ENCODE measurements around the gene DENND1B. TPM values are rescaled to one million over a fixed set of nuclear protein-coding genes. Genes with fewer than 3 reads are reported as not detected.

The DENND1B gene
- polyA plus RNA-seq, 1 of the 3 experiments (the other 2 are of a cell fraction) = 1.4 TPM

GRCh38 chr1:197737916-197738315 lies 37.4 kb downstream of the DENND1B start:
- Histone ChIP-seq H3K27ac (ENCODE audit: low read depth in 2 of 2, low read length in 1 of 2) (no peak overlapping the region), H3K36me3 (replicated peaks in 1 of 2; ENCODE audit: control insufficient read depth in 1 of 2, insufficient read depth in 2 of 2, low read length in 1 of 2) (peaks cover 0 to 8% of the 10 kb centered on the region in 2 experiments), H3K4me1 (ENCODE audit: control insufficient read depth in 1 of 2, insufficient read depth in 2 of 2, low read depth in 1 of 2, low read length in 1 of 2) (no peaks in the 10 kb centered on the region), H4K20me1 (ENCODE audit: insufficient read depth) (no peaks in the 10 kb centered on the region), H3K79me2 (ENCODE audit: insufficient read depth) (0 out of 2 replicates have a peak, but pooled peaks cover 3% of the 10 kb centered on the region), H3K9ac (no peak overlapping the region), H3K9me2 (no peaks in the 10 kb centered on the region), H3F3A (replicated peaks; ENCODE audit: insufficient read depth) (no peaks in the 10 kb centered on the region), H3K4me3 (ENCODE audit: low read depth in 2 of 2, low read length in 1 of 2) (no peak overlapping the region), H2AFZ (ENCODE audit: low read depth) (no peak overlapping the region), H3K27me3 (ENCODE audit: insufficient read depth) (no peaks in the 10 kb centered on the region), H3K9me3 (no peaks in the 10 kb centered on the region), H3K4me2 (no peak overlapping the region)
- TF ChIP-seq NRF1 (IDR thresholded peaks at IDR 0.05; ENCODE audit: low read depth, low read length) (no peak), ELF1 (IDR thresholded peaks at IDR 0.05) (no peak), EZH2phosphoT487 (IDR thresholded peaks at IDR 0.05; ENCODE audit: borderline replicate concordance, low read depth) (no peak), TAF1 (IDR thresholded peaks at IDR 0.05; ENCODE audit: borderline replicate concordance, low read depth, low read length) (no peak), TEAD4 (IDR thresholded peaks at IDR 0.05; ENCODE audit: borderline replicate concordance, insufficient read depth) (no peak), RFX5 (IDR thresholded peaks at IDR 0.05; ENCODE audit: low read length) (no peak), GABPA (IDR thresholded peaks at IDR 0.05; ENCODE audit: low read depth) (no peak), GATA2 (CRISPR knock-in tag; IDR thresholded peaks at IDR 0.05) (no peak), POLR2AphosphoS5 (IDR thresholded peaks at IDR 0.05; ENCODE audit: low read depth, low read length) (no peak), NFIC (IDR thresholded peaks at IDR 0.05; ENCODE audit: borderline replicate concordance) (no peak), SMC3 (IDR thresholded peaks at IDR 0.05; ENCODE audit: low read depth, low read length) (no peak), YY1 (IDR thresholded peaks at IDR 0.05; ENCODE audit: low read depth) (no peak), MXI1 (IDR thresholded peaks at IDR 0.05; ENCODE audit: low read depth, low read length) (no peak), REST (IDR thresholded peaks at IDR 0.05; ENCODE audit: low read depth, low read length) (no peak)
- TF ChIP-seq, protein P1, sequence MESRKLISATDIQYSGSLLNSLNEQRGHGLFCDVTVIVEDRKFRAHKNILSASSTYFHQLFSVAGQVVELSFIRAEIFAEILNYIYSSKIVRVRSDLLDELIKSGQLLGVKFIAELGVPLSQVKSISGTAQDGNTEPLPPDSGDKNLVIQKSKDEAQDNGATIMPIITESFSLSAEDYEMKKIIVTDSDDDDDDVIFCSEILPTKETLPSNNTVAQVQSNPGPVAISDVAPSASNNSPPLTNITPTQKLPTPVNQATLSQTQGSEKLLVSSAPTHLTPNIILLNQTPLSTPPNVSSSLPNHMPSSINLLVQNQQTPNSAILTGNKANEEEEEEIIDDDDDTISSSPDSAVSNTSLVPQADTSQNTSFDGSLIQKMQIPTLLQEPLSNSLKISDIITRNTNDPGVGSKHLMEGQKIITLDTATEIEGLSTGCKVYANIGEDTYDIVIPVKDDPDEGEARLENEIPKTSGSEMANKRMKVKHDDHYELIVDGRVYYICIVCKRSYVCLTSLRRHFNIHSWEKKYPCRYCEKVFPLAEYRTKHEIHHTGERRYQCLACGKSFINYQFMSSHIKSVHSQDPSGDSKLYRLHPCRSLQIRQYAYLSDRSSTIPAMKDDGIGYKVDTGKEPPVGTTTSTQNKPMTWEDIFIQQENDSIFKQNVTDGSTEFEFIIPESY (IDR thresholded peaks at IDR 0.05; ENCODE audit: borderline replicate concordance, low read depth) = no peak
- CTCF ChIA-PET = no interaction called here
- WGBS (ENCODE audit: low lambda C conversion rate) = 93% methylated on average over 1 of the region's 1 CpG
- POLR2A ChIA-PET = no interaction called here
- DNase-seq = no peak
